ENCODE results near the gene GCM1.

Gene GCM1

DNA sequence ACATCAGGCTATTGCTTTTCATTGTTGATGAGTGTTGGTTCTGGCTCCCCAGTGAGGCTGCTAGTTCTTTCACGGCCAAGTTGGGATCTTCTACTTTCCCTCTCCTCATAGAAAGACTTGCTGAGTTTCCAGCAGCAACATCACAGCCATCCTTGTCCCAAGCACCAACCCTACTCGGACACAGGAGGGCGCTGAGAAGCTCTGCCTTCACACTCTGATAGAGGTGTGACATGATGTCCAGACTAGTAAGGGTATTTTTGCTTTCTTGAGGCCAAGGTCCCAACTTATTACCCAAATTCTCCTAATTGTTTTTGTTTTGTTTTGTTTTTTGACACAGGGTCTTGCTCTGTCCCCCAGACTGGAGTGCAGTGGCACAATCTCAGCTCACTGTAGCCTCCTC is 3.0 kb upstream of the GCM1 start:
- FAIRE-seq = no peak

- no peak for FAIRE-seq
Measured at GRCh38 chr6:53144802-53145201, 3.8 kb downstream of the GCM1 start.

DNA sequence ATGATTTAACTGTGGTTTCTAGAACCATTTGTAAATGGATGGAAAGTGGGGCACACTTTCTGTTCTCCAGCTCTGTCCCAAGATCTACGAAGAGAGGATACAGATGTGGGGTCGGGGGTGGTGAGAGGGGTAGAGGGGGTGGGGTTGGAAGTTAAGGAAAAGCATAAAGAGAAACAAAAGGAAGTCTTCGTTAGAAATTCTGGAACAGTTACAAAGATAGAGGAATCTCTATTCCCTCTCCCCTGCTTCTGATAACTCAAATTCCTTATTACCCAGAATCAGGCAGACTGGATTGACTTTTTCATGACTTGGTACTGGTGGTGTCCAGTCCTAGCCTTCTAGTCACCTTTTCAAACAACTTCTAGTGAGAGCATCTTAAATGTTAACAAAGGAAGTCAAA is 4.9 kb downstream of the GCM1 start:
- no peak for FAIRE-seq

GRCh38 chr6:53142810-53143209 is 5.8 kb downstream of the GCM1 start:
- FAIRE-seq = no peak

DNA sequence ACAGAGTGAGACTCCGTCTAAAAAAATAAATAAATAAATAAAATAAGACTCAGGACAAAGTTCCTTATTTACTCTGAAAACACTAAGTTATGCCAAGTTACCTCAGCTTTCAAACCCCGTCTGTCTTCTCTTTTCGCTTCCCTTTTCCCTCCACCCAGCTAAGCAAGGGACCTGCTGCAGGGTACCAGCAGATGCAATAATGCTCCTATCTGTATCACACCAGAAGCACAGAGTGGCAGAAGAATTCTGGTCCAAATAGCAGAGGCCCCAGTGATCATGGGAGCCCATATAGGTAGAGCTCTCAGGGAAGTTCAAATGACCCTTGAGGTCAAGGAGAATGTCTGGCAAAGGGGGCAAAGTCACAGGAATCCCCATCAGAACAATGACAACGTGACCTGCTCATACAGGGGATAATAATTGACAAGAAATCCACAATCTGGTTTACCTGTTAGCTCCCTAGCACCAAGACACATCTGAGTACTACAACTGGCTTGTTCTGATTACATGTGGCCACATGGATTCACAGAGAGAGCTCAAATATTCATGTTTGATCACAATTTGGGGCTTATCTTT is 8.7 kb downstream of the GCM1 start:
- no peak for FAIRE-seq

- FAIRE-seq = no peak
Measured at GRCh38 chr6:53136000-53136609, 12.5 kb downstream of the GCM1 start.

DNA sequence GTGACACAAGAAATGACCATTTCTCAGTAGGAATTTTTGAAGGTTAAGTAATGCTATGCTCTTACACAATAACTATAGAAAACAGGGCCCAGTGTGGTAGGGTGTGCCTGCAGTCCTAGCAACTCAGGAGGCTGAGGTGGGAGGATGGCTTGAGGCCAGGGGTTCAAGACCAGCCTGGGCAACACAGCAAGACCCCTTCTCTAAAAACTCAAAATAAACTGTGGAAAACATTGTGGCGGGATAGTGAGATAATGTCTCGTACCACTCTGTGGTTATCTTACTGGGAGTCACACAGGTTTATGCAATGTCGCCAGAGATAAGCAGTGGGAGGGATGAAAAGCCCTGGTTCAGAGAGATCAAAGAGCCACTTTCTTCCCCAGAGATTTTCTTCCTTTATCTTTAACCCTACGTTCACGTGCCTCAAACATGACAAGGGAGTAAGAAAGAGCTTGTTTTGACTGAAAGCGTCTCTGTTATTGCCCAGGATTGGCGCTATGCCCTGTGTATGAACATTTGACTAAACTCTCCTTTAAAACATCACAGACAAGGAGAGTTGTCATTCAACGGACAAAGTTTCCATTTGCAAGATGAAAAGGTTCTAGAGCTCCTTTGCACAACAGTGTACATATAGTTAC is 13.9 kb downstream of the GCM1 start:
- no peak for FAIRE-seq

DNA sequence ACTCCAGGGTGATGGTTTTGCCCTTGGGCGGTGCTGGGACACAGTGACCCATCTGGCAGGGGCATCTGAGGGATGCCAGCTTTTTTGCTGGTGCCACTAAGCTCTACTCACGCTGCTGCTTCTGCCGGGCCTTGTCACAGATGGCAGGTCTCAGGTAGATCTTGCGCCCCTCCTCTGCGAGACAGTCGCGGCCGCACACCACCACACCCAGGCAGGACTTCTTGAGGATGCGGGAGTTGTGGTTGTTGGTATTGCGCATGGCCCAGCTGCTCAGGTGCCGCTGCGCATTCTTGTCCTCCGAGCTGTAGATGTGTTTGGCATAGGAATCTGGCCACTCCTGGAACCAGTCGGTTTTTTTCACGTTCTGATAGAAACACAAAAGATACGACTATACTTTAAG is 14.7 kb downstream of the GCM1 start:
- FAIRE-seq = no peak

DNA sequence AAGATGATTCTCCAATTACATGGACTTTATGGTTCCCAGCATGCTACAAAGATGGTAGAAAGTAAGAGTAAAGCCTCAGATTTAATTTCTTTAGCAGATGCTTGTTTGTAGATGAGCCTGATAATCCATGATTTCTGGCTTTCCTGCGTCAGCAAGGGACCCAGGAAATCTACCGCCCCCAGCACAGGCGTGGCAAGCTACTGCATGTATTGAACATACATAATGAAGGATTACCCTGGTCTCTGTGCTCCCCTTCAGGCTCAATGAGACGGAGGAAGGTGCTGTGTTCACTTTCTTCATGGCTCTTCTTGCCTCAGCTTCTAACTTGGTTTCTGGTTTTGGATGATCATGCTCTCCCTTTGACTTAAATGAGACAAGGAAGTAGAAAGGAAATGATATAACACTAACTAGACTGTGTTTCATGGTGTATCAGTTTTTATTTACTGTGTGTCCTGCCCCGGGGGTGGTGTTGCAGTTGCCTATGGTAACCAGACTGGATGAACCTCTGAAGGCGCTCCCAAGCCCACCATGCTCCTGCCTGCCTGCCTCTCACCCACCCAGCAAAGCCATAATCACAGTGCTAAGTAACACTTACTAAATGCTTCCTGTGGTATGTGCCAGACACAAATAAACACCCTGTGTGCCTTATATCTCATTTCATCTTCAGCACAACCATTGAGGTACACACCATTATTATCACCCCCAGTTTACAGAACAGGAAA is 17.9 kb downstream of the GCM1 start:
- FAIRE-seq = no peak

DNA sequence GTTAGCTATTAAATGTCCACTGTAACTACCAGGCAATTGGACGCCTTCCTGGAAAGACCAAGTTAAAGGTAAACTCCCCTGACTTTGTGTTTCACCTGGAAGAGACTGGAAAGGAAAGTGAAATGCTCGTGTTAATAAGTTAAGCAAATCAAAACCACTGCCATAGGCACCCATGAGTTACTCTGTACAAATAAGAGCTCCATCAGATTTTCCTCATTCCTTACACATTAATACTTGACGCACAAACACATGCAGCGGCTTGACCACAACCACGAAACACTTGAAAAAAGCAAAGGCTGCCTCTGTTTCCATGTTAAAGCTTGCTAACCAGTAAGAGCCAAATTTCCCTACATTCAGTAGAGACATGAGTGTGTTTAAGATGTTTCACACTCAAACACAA is 19.8 kb downstream of the GCM1 start:
- FAIRE-seq = no peak

DNA sequence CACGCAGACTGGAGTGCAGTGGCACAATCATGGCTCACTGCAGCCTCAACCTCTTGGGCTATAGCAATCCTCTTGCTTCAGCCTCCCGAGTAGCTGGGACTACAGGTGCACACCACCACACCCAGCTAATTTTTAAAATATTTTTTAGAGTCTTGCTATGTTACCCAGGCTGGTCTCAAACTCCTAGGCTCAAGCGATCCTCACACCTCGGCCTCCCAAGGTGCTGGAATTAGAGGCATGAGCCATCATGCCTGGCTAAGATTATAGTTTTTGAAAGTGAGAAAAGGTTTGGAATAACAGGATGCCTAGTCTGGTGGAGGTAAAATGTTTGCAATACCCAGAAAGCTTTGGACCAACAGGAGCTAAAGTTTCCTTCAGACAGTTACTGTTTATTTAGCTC is 23.4 kb downstream of the GCM1 start:
- FAIRE-seq = no peak

GRCh38 chr6:53124131-53124800 is 24.4 kb downstream of the GCM1 start:
- FAIRE-seq = no peak

DNA sequence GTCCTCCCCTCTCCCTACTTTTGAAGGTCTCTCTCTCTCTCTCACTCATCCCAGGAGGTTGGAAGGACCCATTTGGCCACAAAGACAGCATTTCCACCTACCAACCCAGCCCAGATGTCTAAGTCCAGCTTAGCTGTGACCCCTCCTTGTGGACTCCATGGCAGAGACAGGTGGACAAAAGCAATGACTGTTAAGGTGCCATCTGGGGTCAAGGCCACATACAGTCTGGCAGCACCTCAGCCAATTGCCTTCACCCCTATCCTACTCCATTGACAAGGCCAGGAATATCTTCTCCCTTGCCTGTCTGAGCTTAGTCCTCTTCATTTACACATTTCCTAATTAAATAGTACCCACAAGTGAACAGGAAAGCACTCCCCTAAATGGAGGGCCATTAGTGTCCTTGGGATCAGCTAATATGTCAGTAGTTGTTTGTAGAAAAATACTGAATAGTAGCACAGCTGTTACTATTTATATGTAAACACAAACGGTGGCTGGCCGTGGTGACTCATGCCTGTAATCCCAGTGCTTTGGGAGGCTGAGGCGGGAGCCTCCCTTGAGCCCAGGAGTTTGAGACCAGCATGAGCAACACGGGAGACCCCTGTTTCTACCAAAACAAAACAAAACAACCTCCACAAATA is 28.8 kb downstream of the GCM1 start:
- FAIRE-seq = no peak

GRCh38 chr6:53119349-53119748 is 29.3 kb downstream of the GCM1 start:
- no peak for FAIRE-seq

GRCh38 chr6:53115741-53116140 is 32.9 kb downstream of the GCM1 start:
- FAIRE-seq = no peak

DNA sequence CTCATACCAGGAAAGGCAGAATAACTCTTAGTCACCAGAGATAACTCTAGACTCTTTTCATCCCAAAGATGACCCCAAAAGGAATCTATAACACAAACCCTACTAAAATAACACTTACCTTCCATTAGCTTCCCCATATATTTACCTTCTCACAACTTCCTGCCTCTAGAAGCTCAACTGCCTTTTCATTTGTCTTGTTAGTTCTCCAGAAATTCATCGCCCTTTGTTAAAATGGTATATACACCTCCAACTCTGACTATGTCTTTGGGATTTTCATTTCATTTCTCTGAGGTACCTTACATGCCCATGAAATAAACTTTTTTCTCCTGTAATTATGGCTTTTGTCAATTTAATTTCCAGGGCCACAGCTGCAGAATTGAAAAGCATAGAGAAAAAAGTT is 33.5 kb downstream of the GCM1 start:
- FAIRE-seq = no peak

GRCh38 chr6:53113742-53114141 is 34.9 kb downstream of the GCM1 start:
- FAIRE-seq = no peak

- FAIRE-seq = no peak
Measured at GRCh38 chr6:53112871-53113270, 35.8 kb downstream of the GCM1 start.

GRCh38 chr6:53112404-53112803 is 36.2 kb downstream of the GCM1 start:
- FAIRE-seq = no peak

DNA sequence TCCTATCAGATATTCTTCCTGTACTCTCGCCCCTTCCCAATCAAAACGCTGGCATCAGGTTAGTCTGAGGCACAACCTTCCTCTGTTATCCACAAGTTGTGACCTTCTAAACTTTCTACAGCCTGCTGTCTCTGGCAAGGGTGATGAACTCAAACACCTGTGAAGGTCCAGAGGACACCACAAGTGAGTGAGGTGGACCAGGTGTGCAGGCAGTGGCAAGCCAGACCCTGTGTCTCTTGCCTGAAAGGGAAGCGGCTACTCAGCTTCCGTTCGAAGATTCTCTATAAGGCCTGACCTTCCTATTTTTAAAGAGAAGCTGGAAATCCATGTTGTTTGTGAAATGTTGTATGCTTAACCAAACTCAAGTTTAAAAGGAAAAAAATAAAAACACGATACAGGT is 36.8 kb downstream of the GCM1 start:
- no peak for FAIRE-seq

DNA sequence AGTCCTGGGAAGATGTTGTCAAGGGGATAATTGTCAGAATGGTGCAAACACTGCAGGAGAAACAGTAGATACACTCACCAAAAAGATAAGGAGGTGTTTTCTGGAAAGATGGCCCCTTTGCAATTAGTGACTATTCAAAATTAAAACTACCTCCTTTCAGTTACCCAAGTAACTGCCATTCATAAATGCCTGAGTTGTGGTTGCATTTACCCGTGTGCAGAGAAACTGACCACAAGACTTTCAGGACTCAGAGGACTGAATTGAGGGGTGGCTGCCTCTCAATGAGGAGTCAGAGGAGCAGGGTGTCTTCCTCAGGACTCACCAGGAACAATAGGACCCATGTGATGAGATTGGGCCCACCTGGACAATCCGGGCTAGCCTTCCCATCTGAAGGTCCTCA is 39.0 kb downstream of the GCM1 start:
- FAIRE-seq = no peak

DNA sequence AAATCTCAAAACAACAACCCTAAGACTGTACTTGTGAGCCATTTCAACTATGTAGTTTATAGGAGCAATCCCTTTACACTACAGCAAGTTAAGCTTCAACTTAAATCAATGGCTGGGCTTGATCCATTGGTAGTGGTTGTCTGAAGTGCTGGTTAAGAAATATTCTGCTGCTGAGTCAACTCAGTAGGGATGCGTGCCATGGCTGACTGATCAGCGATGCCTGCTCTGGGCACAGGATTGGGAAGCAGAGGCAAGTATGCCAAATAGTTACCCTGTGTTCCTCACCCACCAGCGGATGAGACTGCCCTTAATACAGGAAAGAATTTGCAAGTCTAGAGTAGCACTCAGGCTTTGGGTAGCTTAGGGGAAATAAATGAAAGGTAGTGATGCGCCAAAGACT is 41.5 kb downstream of the GCM1 start:
- no peak for FAIRE-seq

DNA sequence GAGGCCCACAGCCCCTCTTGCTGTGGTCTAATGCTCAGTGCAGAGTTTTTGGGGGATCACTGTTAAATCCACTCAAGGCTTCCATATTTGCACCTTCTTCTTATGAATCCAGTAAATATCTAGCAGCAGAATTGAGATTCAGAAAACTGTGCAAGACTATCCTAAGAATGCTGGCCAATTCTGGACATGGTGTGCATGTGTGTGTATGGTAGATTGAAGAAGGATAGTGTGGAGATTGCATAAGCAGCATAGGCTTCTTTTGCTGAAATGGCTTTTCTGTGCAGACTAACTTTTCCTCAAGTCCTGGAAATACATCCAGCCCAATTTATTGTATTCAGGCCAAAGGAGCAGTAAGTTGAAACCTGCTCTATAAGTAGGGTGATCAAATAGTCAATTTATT is 43.7 kb downstream of the GCM1 start:
- no peak for FAIRE-seq
